Cardiac ventricle fibroblast (primary cell): ENCODE results near the gene WFDC10B. TPM values are rescaled to one million over a fixed set of nuclear protein-coding genes. Genes with fewer than 3 reads are reported as not detected.

ENCODE experiments used
- total RNA-seq: library from RNA; depleted of rRNA; stranded (reverse); fragments of >200 nt; gene quantifications from 2 replicates; pipeline ENCODE4 v1.2.3, GENCODE V29; 2015

Gene WFDC10B
- total RNA-seq: not detected in 2 replicates

GRCh38 chr20:45704969-45705637 lies at the start of gene WFDC10B:
WFDC10B (minus strand) TSS chr20:45705019; CDS start chr20:45685992, 19,027 bp downstream.

DNA sequence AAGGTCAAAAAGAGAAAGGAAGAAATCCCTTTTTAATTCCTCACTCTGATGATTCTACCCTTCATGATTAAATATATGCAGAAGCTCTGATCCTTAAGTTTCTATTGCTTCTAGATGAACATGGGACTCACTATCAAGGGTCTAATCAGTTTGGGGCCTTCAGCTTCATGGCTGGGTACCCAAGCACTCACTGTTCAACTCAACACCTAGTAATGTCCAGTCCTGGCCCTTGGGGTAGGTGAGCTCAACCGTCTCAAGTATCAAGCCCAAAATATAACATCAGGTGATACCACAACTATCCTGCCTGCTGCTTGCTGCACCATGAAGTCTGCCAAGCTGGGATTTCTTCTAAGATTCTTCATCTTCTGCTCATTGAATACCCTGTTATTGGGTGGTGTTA lies 17.2 kb upstream of the WFDC10B start, which contains the start of gene SPINT4:
Gene SPINT4, plus strand, starts transcription at position 301 of the 400 bp plus-strand sequence. Its CDS starts 21 bp downstream, at position 322.

DNA sequence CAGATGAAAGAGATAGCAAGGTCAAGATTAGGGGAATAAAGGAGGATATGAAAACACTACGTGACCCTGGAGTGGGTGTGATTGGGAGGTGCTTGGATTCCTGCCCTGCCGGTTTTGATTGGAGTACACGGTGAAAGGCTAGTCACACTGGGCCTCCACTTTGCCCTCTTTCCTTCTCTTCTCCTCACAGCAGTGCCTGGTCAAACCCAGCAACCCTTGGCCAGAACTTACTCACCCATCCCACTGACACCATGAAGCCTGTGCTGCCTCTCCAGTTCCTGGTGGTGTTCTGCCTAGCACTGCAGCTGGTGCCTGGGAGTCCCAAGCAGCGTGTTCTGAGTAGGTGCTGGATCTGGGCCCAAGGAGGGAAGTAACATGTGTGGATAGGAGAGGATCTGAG lies 2.9 kb downstream of the WFDC10B start, which contains the start of gene WFDC13:
Gene WFDC13, plus strand, starts transcription at position 166 of the 400 bp plus-strand sequence. Its CDS starts 86 bp downstream, at position 252.

DNA sequence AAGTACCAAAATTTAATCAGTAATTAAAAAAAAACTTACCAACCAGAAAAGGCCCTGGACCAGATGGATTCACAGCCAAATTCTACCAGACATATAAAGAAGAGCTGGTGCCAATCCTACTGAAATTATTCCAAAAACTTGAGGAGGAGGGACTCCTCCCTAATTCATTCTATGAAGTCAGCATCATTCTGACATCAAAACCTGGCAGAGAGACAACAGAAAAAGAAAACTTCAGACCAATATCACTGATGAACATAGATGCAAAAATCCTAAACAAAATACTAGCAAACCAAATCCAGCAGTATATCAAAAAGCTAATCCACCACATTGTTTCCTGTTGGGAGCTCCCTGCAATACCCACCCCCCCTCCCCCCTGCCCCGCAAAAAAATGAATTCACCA lies 34.7 kb downstream of the WFDC10B start, which contains the start of gene WFDC11:
Gene WFDC11, minus strand, starts transcription at position 101 of the 400 bp plus-strand sequence. CDS start 19,639 bp downstream, outside the sequence.

Other genes with a start within 250 kb of the WFDC10B start
- not detected in 2 replicates for gene WFDC2, start 235.3 kb downstream of the WFDC10B start, total RNA-seq
- not detected in 2 replicates for gene SPINT3, start 189.4 kb downstream of the WFDC10B start, total RNA-seq
- gene WFDC6, start 165.5 kb downstream of the WFDC10B start, total RNA-seq: not detected in 2 replicates
- gene EPPIN, start 157.6 kb downstream of the WFDC10B start, total RNA-seq: not detected in 2 replicates
- not detected in 2 replicates for gene WFDC8, start 125.7 kb downstream of the WFDC10B start, total RNA-seq
- not detected in 2 replicates for gene WFDC10A, start 75.3 kb downstream of the WFDC10B start, total RNA-seq
- not detected in 2 replicates for gene WFDC9, start 73.7 kb downstream of the WFDC10B start, total RNA-seq
- not detected in 2 replicates for gene WFDC11, start 34.8 kb downstream of the WFDC10B start, total RNA-seq
- gene WFDC13, start 3.0 kb downstream of the WFDC10B start, total RNA-seq: not detected in 2 replicates
- not detected in 2 replicates for gene SPINT4, start 17.3 kb upstream of the WFDC10B start, total RNA-seq
- gene WFDC3, start 86.9 kb upstream of the WFDC10B start, total RNA-seq: not detected in 2 replicates
- 23.3 and 25.9 TPM in 2 replicates for gene DNTTIP1, start 86.9 kb upstream of the WFDC10B start, total RNA-seq
- 3.7 and 10.7 TPM in 2 replicates for gene UBE2C, start 107.6 kb upstream of the WFDC10B start, total RNA-seq
- gene TNNC2, start 122.3 kb upstream of the WFDC10B start, total RNA-seq: 1.9 TPM in 1 of 2 replicates, not detected in the other
- gene SNX21, start 128.8 kb upstream of the WFDC10B start, total RNA-seq: 71.0 and 101 TPM in 2 replicates
- gene ACOT8, start 152.4 kb upstream of the WFDC10B start, total RNA-seq: 22.9 and 27.6 TPM in 2 replicates
- 2.2 and 2.7 TPM in 2 replicates for gene ZSWIM3, start 152.6 kb upstream of the WFDC10B start, total RNA-seq
- 8.3 and 11.1 TPM in 2 replicates for gene ZSWIM1, start 176.2 kb upstream of the WFDC10B start, total RNA-seq
- gene SPATA25, start 182.6 kb upstream of the WFDC10B start, total RNA-seq: 0.54 and 1.7 TPM in 2 replicates
- 4.5 and 5.3 TPM in 2 replicates for gene NEURL2, start 186.2 kb upstream of the WFDC10B start, total RNA-seq
- gene CTSA, start 186.3 kb upstream of the WFDC10B start, total RNA-seq: 142 and 151 TPM in 2 replicates
- 432 and 477 TPM in 2 replicates for gene PLTP, start 207.1 kb upstream of the WFDC10B start, total RNA-seq
- 12.4 and 16.3 TPM in 2 replicates for gene PCIF1, start 229.7 kb upstream of the WFDC10B start, total RNA-seq